Mesothelial cell of epicardium (in vitro differentiated cells): Measurements from ENCODE around the gene C1QTNF8. TPM values are rescaled to one million over a fixed set of nuclear protein-coding genes. Genes with fewer than 3 reads are reported as not detected.

Source experiments
- DNase-seq, 2 experiments: peaks; one replicate each; pipeline ENCODE4 v3.0.0; 2021; ENCODE audit warnings: low spot score in 2 of 2; ENCODE audit not compliant: unreplicated experiment in 2 of 2
- H3K27ac Mint-ChIP-seq: 2 replicates; pipeline ENCODE4 v1.8.0; 2021; ENCODE audit warnings: mixed read lengths
- H3K27me3 Mint-ChIP-seq: 2 replicates; pipeline ENCODE4 v1.8.0; 2021; ENCODE audit warnings: low read depth, mixed read lengths
- H3K36me3 Mint-ChIP-seq: 2 replicates; pipeline ENCODE4 v1.8.0; 2021; ENCODE audit warnings: mixed read lengths
- H3K4me1 Mint-ChIP-seq: 2 replicates; pipeline ENCODE4 v1.8.0; 2021; ENCODE audit warnings: mixed read lengths
- H3K4me3 Mint-ChIP-seq: 2 replicates; pipeline ENCODE4 v1.8.0; 2021; ENCODE audit warnings: mild to moderate bottlenecking, moderate library complexity, mixed read lengths
- H3K9me3 Mint-ChIP-seq: 2 replicates; pipeline ENCODE4 v1.8.0; 2021; ENCODE audit warnings: mixed read lengths
- total RNA-seq: library from RNA; stranded (reverse); gene quantifications from 3 replicates; pipeline ENCODE4 v1.2.1, GENCODE V29; 2021
- TF ChIP-seq, protein P1 (sequence below): fragments of 200-600 bp; sonication (generic); IDR thresholded peaks from one replicate; pipeline ENCODE4 v1.5.0; 2021; ENCODE audit warnings: antibody characterized with exemption; ENCODE audit not compliant: unreplicated experiment

C1QTNF8 gene, protein sequence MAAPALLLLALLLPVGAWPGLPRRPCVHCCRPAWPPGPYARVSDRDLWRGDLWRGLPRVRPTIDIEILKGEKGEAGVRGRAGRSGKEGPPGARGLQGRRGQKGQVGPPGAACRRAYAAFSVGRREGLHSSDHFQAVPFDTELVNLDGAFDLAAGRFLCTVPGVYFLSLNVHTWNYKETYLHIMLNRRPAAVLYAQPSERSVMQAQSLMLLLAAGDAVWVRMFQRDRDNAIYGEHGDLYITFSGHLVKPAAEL
- 0.20 TPM in 1 of 3 replicates, not detected in the others for total RNA-seq

DNA sequence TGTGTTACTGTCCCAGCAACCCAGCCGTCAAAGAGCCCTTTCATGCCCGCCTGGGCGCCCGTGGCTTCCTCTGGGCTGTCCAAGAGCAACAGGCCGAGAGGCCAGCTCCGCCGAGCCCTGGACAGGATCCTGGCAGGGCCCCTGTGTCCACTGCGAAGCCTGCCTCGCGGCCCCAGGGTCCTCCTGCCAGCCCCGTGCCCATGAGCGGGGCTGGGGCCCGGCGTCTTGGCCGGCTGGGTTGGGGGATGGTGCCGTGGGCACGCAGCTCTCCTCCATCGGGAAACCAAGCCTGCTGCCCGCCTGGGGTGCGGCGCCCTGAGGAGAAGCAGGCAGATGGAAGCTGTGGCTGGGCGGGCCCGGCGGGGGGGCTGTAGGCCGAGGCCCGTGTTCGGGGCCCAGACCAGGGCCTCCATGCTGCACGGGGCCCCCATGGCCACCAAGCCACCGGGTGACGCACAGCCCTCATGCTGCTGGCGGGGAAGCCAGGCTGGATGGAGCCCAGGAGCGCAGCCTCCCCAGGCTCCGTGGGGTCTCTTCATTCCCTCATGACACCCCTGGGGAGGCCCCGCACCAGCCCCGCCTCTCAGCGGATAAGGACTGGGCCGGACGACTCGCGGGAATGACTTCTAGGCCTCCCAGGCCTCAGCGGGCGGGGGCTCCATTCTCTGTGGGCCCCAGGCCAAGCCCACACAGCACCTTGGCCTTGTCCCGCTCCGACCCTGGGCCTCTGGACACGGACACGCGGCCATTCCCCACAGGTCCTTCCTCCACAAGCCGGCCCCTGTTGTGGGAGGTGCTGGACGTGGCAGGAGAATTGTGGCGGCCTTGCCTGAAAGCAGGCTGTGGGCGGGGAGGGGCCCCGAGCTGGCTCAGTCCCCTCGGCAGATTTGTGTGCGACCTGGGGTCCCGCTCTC lies at the start of gene C1QTNF8:
C1QTNF8 (minus strand) TSS at position 76 of the 914 bp plus-strand sequence. CDS start 1,322 bp downstream, outside the sequence.
- Mint-ChIP-seq H3K27me3 (peaks cover 9% of the 10 kb centered on the region), H3K4me1 (no peaks in the 10 kb centered on the region), H3K9me3 (no peaks in the 10 kb centered on the region), H3K27ac (no peak within 1 kb of the TSS), H3K36me3 (no peaks in the 10 kb centered on the region), H3K4me3 (no peak within 1 kb of the TSS)
- no peak for DNase-seq
- TF ChIP-seq, protein P1, sequence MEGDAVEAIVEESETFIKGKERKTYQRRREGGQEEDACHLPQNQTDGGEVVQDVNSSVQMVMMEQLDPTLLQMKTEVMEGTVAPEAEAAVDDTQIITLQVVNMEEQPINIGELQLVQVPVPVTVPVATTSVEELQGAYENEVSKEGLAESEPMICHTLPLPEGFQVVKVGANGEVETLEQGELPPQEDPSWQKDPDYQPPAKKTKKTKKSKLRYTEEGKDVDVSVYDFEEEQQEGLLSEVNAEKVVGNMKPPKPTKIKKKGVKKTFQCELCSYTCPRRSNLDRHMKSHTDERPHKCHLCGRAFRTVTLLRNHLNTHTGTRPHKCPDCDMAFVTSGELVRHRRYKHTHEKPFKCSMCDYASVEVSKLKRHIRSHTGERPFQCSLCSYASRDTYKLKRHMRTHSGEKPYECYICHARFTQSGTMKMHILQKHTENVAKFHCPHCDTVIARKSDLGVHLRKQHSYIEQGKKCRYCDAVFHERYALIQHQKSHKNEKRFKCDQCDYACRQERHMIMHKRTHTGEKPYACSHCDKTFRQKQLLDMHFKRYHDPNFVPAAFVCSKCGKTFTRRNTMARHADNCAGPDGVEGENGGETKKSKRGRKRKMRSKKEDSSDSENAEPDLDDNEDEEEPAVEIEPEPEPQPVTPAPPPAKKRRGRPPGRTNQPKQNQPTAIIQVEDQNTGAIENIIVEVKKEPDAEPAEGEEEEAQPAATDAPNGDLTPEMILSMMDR = no peak

GRCh38 chr16:1145383-1146100 lies 49.5 kb upstream of the C1QTNF8 start:
- TF ChIP-seq, protein P1 = no peak
- Mint-ChIP-seq H3K4me3 (no peak overlapping the region), H3K36me3 (no peaks in the 10 kb centered on the region), H3K27me3 (peaks cover 11% of the 10 kb centered on the region), H3K27ac (no peak overlapping the region), H3K9me3 (peaks cover 3% of the 10 kb centered on the region), H3K4me1 (no peaks in the 10 kb centered on the region)
- DNase-seq = no peak

- H3K9me3 Mint-ChIP-seq = peaks cover 3% of the 10 kb centered on the region
- H3K27ac Mint-ChIP-seq = no peak overlapping the region
- no peaks in the 10 kb centered on the region for H3K36me3 Mint-ChIP-seq
- peaks cover 11% of the 10 kb centered on the region for H3K27me3 Mint-ChIP-seq
- no peaks in the 10 kb centered on the region for H3K4me1 Mint-ChIP-seq
- no peak for DNase-seq
- TF ChIP-seq, protein P1 = no peak
- no peak overlapping the region for H3K4me3 Mint-ChIP-seq
These were observed 48.7 kb upstream of the C1QTNF8 start for GRCh38 chr16:1144476-1145382.

- Mint-ChIP-seq H3K4me1 (no peaks in the 10 kb centered on the region), H3K4me3 (no peak overlapping the region), H3K27me3 (peaks cover 8% of the 10 kb centered on the region), H3K36me3 (no peaks in the 10 kb centered on the region), H3K27ac (no peak overlapping the region), H3K9me3 (peaks cover 3% of the 10 kb centered on the region)
- TF ChIP-seq, protein P1 = no peak
- DNase-seq = no peak
These were observed 47.9 kb upstream of the C1QTNF8 start for GRCh38 chr16:1143761-1144450.
